Activated naive CD4-positive, alpha-beta T cell treated with anti-CD3 and anti-CD28 coated beads for 36 hours (primary cell): ENCODE data around the gene RAB44. TPM values are rescaled to one million over a fixed set of nuclear protein-coding genes. Genes with fewer than 3 reads are reported as not detected.
"Not testable (repeated sequence)": the region's sequence is repeated elsewhere in the genome, so short reads cannot be mapped to it uniquely, and the experiment has no call there.

ENCODE experiments used
- CTCF ChIA-PET: fragments of 350-600 bp; sonication (Branson Sonifier 250); formaldehyde crosslinking; loops from one replicate; lab custom pipeline; 2021; ENCODE audit warnings: antibody characterized with exemption; lab: Charles Lee
- DNase-seq: peaks from one replicate; pipeline ENCODE4 v3.0.0-alpha.2; 2020
- H3K27ac Mint-ChIP-seq: one replicate; pipeline ENCODE4 v1.8.0; 2021; ENCODE audit warnings: mild to moderate bottlenecking, mixed read lengths
- H3K27me3 Mint-ChIP-seq: one replicate; pipeline ENCODE4 v1.8.0; 2021; ENCODE audit warnings: low read depth, mixed read lengths
- H3K36me3 Mint-ChIP-seq: one replicate; pipeline ENCODE4 v1.8.0; 2021; ENCODE audit warnings: low read depth, mixed read lengths
- H3K4me1 Mint-ChIP-seq: one replicate; pipeline ENCODE4 v1.8.0; 2021; ENCODE audit warnings: low read depth, mixed read lengths
- H3K4me3 Mint-ChIP-seq: one replicate; pipeline ENCODE4 v1.8.0; 2021; ENCODE audit warnings: mild to moderate bottlenecking, moderate library complexity, mixed read lengths
- H3K9me3 Mint-ChIP-seq: one replicate; pipeline ENCODE4 v1.8.0; 2021; ENCODE audit warnings: mixed read lengths
- intact Hi-C: fragments of 100-400 bp; cut with micrococcal nuclease; formaldehyde crosslinking; loops from one replicate; pipeline ENCODE4 v1.15.1; 2023
- total RNA-seq, 2 experiments: library from RNA; stranded (reverse); gene quantifications; one replicate each; pipeline ENCODE4 v1.2.3, GENCODE V29; 2021

RAB44 gene
- total RNA-seq, 2 experiments from 2014 or later, result 0.05 TPM; not detected in 1

GRCh38 chr6:36719126-36719525 lies 21.5 kb downstream of the RAB44 start:
- Mint-ChIP-seq H3K27me3 (no peaks in the 10 kb centered on the region), H3K4me3 (no peak overlapping the region), H3K36me3 (no peaks in the 10 kb centered on the region), H3K27ac (no peak overlapping the region), H3K9me3 (no peaks in the 10 kb centered on the region), H3K4me1 (no peaks in the 10 kb centered on the region)
- peak; percentile 0 for DNase-seq
- intact Hi-C loops, result no loop called here
- CTCF ChIA-PET, result interaction anchor here (0.9 to 2.1 kb wide), 2 partner anchors 40 to 46 kb away, joined by 6 to 7 read pairs; no protein-coding TSS in a partner anchor

GRCh38 chr6:36720251-36721141 lies 22.9 kb downstream of the RAB44 start:
- peak; percentile 2 for DNase-seq
- intact Hi-C loops, result no loop called here
- Mint-ChIP-seq H3K36me3 (no peaks in the 10 kb centered on the region), H3K9me3 (no peaks in the 10 kb centered on the region), H3K4me3 (no peak overlapping the region), H3K27me3 (no peaks in the 10 kb centered on the region), H3K27ac (no peak overlapping the region), H3K4me1 (no peaks in the 10 kb centered on the region)
- CTCF ChIA-PET, result interaction anchor here (0.9 to 2.1 kb wide), 2 partner anchors 14 to 39 kb away, joined by 4 to 7 read pairs; no protein-coding TSS in a partner anchor

- H3K27ac Mint-ChIP-seq, result no peak overlapping the region
- no peaks in the 10 kb centered on the region for H3K27me3 Mint-ChIP-seq
- peaks cover 4% of the 10 kb centered on the region for H3K4me1 Mint-ChIP-seq
- H3K4me3 Mint-ChIP-seq, result no peak overlapping the region
- CTCF ChIA-PET, result no interaction called here
- H3K36me3 Mint-ChIP-seq, result no peaks in the 10 kb centered on the region
- no peaks in the 10 kb centered on the region for H3K9me3 Mint-ChIP-seq
- intact Hi-C loops, result no loop called here
- no peak for DNase-seq
Measured at GRCh38 chr6:36721369-36722140, 23.9 kb downstream of the RAB44 start.

- Mint-ChIP-seq H3K9me3 (no peaks in the 10 kb centered on the region), H3K4me1 (peaks cover 4% of the 10 kb centered on the region), H3K4me3 (no peak overlapping the region), H3K36me3 (no peaks in the 10 kb centered on the region), H3K27me3 (no peaks in the 10 kb centered on the region), H3K27ac (no peak overlapping the region)
- intact Hi-C loops, result no loop called here
- no peak for DNase-seq
- CTCF ChIA-PET, result interaction anchor here (0.9 to 3.8 kb wide), 4 partner anchors 36 to 107 kb away, joined by 3 to 26 read pairs (median 14); no protein-coding TSS in a partner anchor
Measured at GRCh38 chr6:36722365-36722764, 24.7 kb downstream of the RAB44 start.

- no peaks in the 10 kb centered on the region for H3K27me3 Mint-ChIP-seq
- CTCF ChIA-PET, result interaction anchor here (0.9 to 3.8 kb wide), 4 partner anchors 36 to 107 kb away, joined by 3 to 26 read pairs (median 14); no protein-coding TSS in a partner anchor
- intact Hi-C loops, result no loop called here
- peaks cover 9% of the 10 kb centered on the region for H3K4me1 Mint-ChIP-seq
- H3K4me3 Mint-ChIP-seq, result no peak overlapping the region
- DNase-seq, result no peak
- no peaks in the 10 kb centered on the region for H3K36me3 Mint-ChIP-seq
- no peak overlapping the region for H3K27ac Mint-ChIP-seq
- H3K9me3 Mint-ChIP-seq, result no peaks in the 10 kb centered on the region
Measured at GRCh38 chr6:36722879-36723278, 25.3 kb downstream of the RAB44 start.

GRCh38 chr6:36723992-36724391 lies 26.4 kb downstream of the RAB44 start:
- H3K9me3 Mint-ChIP-seq, H3K27me3 Mint-ChIP-seq, H3K36me3 Mint-ChIP-seq, H3K4me3 Mint-ChIP-seq, H3K27ac Mint-ChIP-seq, DNase-seq: not testable (repeated sequence)
- CTCF ChIA-PET, result interaction anchor here (0.7 to 3.8 kb wide), 13 partner anchors 9 to 127 kb away, joined by 3 to 26 read pairs (median 3); no protein-coding TSS in a partner anchor
- H3K4me1 Mint-ChIP-seq, result peaks cover 13% of the 10 kb centered on the region
- intact Hi-C loops, result loop anchor here (1.0 kb wide), 4 partner anchors 35 to 109 kb away; no protein-coding TSS in a partner anchor

- intact Hi-C loops, result loop anchor here (1.0 kb wide), 4 partner anchors 35 to 109 kb away; no protein-coding TSS in a partner anchor
- DNase-seq, result peak; percentile 88
- Mint-ChIP-seq H3K9me3 (no peaks in the 10 kb centered on the region), H3K36me3 (no peaks in the 10 kb centered on the region), H3K4me1 (peaks cover 13% of the 10 kb centered on the region), H3K4me3 (no peak overlapping the region), H3K27ac (no peak overlapping the region), H3K27me3 (no peaks in the 10 kb centered on the region)
- CTCF ChIA-PET, result interaction anchor here (0.7 to 3.8 kb wide), 16 partner anchors 9 to 312 kb away, joined by 3 to 26 read pairs (median 3); no protein-coding TSS in a partner anchor
Measured at GRCh38 chr6:36724514-36725390, 27.1 kb downstream of the RAB44 start.

GRCh38 chr6:36725581-36725980 lies 28.0 kb downstream of the RAB44 start:
- Mint-ChIP-seq H3K4me3 (no peak overlapping the region), H3K36me3 (no peaks in the 10 kb centered on the region), H3K27ac (no peak overlapping the region), H3K27me3 (no peaks in the 10 kb centered on the region), H3K9me3 (no peaks in the 10 kb centered on the region), H3K4me1 (peaks cover 13% of the 10 kb centered on the region)
- CTCF ChIA-PET, result interaction anchor here (0.7 to 4.7 kb wide), 6 partner anchors 34 to 313 kb away, joined by 3 to 26 read pairs (median 10); no protein-coding TSS in a partner anchor
- peak; percentile 3 for DNase-seq
- intact Hi-C loops, result no loop called here

GRCh38 chr6:36727505-36728021 lies 29.9 kb downstream of the RAB44 start:
- Mint-ChIP-seq H3K9me3 (no peaks in the 10 kb centered on the region), H3K4me1 (peaks cover 14% of the 10 kb centered on the region), H3K27me3 (no peaks in the 10 kb centered on the region), H3K4me3 (no peak overlapping the region), H3K27ac (no peak overlapping the region), H3K36me3 (no peaks in the 10 kb centered on the region)
- CTCF ChIA-PET, result interaction anchor here (2.0 to 4.7 kb wide), 2 partner anchors 32 to 113 kb away, joined by 8 to 20 read pairs; no protein-coding TSS in a partner anchor
- DNase-seq, result peak; percentile 13
- intact Hi-C loops, result no loop called here

GRCh38 chr6:36728289-36729160 lies 30.9 kb downstream of the RAB44 start:
- Mint-ChIP-seq H3K27me3 (no peaks in the 10 kb centered on the region), H3K27ac (no peak overlapping the region), H3K4me1 (peaks cover 21% of the 10 kb centered on the region), H3K4me3 (no peak overlapping the region), H3K36me3 (no peaks in the 10 kb centered on the region), H3K9me3 (no peaks in the 10 kb centered on the region)
- intact Hi-C loops, result no loop called here
- CTCF ChIA-PET, result interaction anchor here (1.2 to 4.7 kb wide), 3 partner anchors 31 to 114 kb away, joined by 3 to 20 read pairs (median 8); no protein-coding TSS in a partner anchor
- DNase-seq, result peak; percentile 4
